ENCODE measurements around the gene SORCS3. TPM values are rescaled to one million over a fixed set of nuclear protein-coding genes. Genes with fewer than 3 reads are reported as not detected.

The SORCS3 gene
- total RNA-seq, 2 experiments from 2014 or later: 1.7 to 2.1 TPM

GRCh38 chr10:105075031-105075430 lies 433.9 kb downstream of the SORCS3 start:
- ATAC-seq (ENCODE audit: poor library complexity) (no peak), DNase-seq (no peak)
- Mint-ChIP-seq H3K4me1 (ENCODE audit: low read depth) (no peaks in the 10 kb centered on the region), H3K27me3 (no peaks in the 10 kb centered on the region), H3K9me3 (no peaks in the 10 kb centered on the region), H3K4me3 (no peak overlapping the region), H3K36me3 (ENCODE audit: low read depth) (no peaks in the 10 kb centered on the region), H3K27ac (no peak overlapping the region)
- no peaks in the 10 kb centered on the region for H3K36me3 ChIP-seq (ENCODE audit: insufficient read depth, low read length)
- intact Hi-C loops (cut with DNase I, micrococcal nuclease): no loop called here
- no peaks in the 10 kb centered on the region for H3K4me1 ChIP-seq (ENCODE audit: insufficient read depth, low read length)
- H3K4me3 ChIP-seq (ENCODE audit: low read length): no peak overlapping the region
- H3K9me3 ChIP-seq (ENCODE audit: control insufficient read depth in 1 of 2, insufficient read depth in 1 of 2, low read length in 2 of 2): no peaks in the 10 kb centered on the region
- no peaks in the 10 kb centered on the region for H3K27me3 ChIP-seq (ENCODE audit: control insufficient read depth in 1 of 2, insufficient read depth in 2 of 2, low read length in 2 of 2)
- POLR2A ChIA-PET: no interaction called here
- TF ChIP-seq CTCF (IDR thresholded peaks at IDR 0.05): no peak
- H3K27ac ChIP-seq (ENCODE audit: low read depth in 1 of 2, low read length in 2 of 2): no peak overlapping the region
- CTCF ChIA-PET: no interaction called here

GRCh38 chr10:105085980-105086379 lies 444.9 kb downstream of the SORCS3 start:
- no peak for TF ChIP-seq CTCF (IDR thresholded peaks at IDR 0.05)
- no peaks in the 10 kb centered on the region for H3K9me3 Mint-ChIP-seq

GRCh38 chr10:105094048-105094447 lies 453.0 kb downstream of the SORCS3 start:
- no peaks in the 10 kb centered on the region for H3K4me1 Mint-ChIP-seq (ENCODE audit: low read depth)
- H3K9me3 ChIP-seq (ENCODE audit: control insufficient read depth in 1 of 2, insufficient read depth in 1 of 2, low read length in 2 of 2): no peaks in the 10 kb centered on the region
- intact Hi-C loops (cut with DNase I, micrococcal nuclease): no loop called here
- no peaks in the 10 kb centered on the region for H3K36me3 ChIP-seq (ENCODE audit: insufficient read depth, low read length)
- H3K27me3 Mint-ChIP-seq: no peaks in the 10 kb centered on the region
- no peaks in the 10 kb centered on the region for H3K4me1 ChIP-seq (ENCODE audit: insufficient read depth, low read length)
- ChIA-PET CTCF (no interaction called here), POLR2A (no interaction called here)
- no peaks in the 10 kb centered on the region for H3K27me3 ChIP-seq (ENCODE audit: control insufficient read depth in 1 of 2, insufficient read depth in 2 of 2, low read length in 2 of 2)
- TF ChIP-seq CTCF (IDR thresholded peaks at IDR 0.05): no peak
- no peak overlapping the region for H3K4me3 Mint-ChIP-seq
- no peaks in the 10 kb centered on the region for H3K36me3 Mint-ChIP-seq (ENCODE audit: low read depth)
- no peak overlapping the region for H3K27ac ChIP-seq (ENCODE audit: low read depth in 1 of 2, low read length in 2 of 2)
- no peak overlapping the region for H3K27ac Mint-ChIP-seq
- no peak for DNase-seq
- H3K4me3 ChIP-seq (ENCODE audit: low read length): no peak overlapping the region
- no peaks in the 10 kb centered on the region for H3K9me3 Mint-ChIP-seq
- no peak for ATAC-seq (ENCODE audit: poor library complexity)

More at GRCh38 chr10:105085980-105086379, 444.9 kb downstream of the SORCS3 start:
- no peak overlapping the region for H3K4me3 ChIP-seq (ENCODE audit: low read length)
- no peaks in the 10 kb centered on the region for H3K36me3 Mint-ChIP-seq (ENCODE audit: low read depth)
- no peaks in the 10 kb centered on the region for H3K36me3 ChIP-seq (ENCODE audit: insufficient read depth, low read length)
- no peaks in the 10 kb centered on the region for H3K4me1 Mint-ChIP-seq (ENCODE audit: low read depth)
- POLR2A ChIA-PET: no interaction called here
- ATAC-seq (ENCODE audit: poor library complexity) (no peak), DNase-seq (no peak)
- no peak overlapping the region for H3K4me3 Mint-ChIP-seq
- intact Hi-C loops (cut with DNase I, micrococcal nuclease): no loop called here
- H3K27me3 ChIP-seq (ENCODE audit: control insufficient read depth in 1 of 2, insufficient read depth in 2 of 2, low read length in 2 of 2): no peaks in the 10 kb centered on the region
- H3K27ac Mint-ChIP-seq: no peak overlapping the region
- H3K9me3 ChIP-seq (ENCODE audit: control insufficient read depth in 1 of 2, insufficient read depth in 1 of 2, low read length in 2 of 2): peaks cover 0 to 6% of the 10 kb centered on the region in 2 experiments
- CTCF ChIA-PET: no interaction called here
- no peaks in the 10 kb centered on the region for H3K27me3 Mint-ChIP-seq
- no peak overlapping the region for H3K27ac ChIP-seq (ENCODE audit: low read depth in 1 of 2, low read length in 2 of 2)
- H3K4me1 ChIP-seq (ENCODE audit: insufficient read depth, low read length): no peaks in the 10 kb centered on the region
